GM19452 (cell line): ENCODE measurements around the gene AKAP7.

Experiments used
- ATAC-seq: cut with Tn5 transposase; IDR thresholded peaks from one replicate; pipeline ENCODE4 v1.9.1; 2021; ENCODE audit not compliant: unreplicated experiment

The AKAP7 gene

DNA sequence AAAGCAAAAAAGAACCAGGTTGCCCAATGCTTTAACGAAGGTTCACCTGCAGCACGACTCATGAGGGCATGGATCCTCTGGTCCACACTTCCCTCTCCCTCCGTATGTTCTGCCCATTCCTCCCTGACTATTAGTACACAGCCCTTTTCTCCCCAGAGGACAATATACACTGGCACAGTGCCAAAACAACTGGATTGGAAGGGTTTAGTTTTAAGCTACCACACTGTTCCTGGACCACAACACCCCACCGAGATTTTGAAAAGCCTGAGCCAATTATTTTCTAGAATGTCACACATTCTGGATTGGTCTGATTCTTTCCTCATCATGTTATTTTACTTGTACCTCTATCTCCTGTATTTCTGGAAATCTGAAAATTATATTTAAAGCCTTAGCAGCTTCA, 2.9 kb upstream of the AKAP7 start:
- no peak for ATAC-seq

DNA sequence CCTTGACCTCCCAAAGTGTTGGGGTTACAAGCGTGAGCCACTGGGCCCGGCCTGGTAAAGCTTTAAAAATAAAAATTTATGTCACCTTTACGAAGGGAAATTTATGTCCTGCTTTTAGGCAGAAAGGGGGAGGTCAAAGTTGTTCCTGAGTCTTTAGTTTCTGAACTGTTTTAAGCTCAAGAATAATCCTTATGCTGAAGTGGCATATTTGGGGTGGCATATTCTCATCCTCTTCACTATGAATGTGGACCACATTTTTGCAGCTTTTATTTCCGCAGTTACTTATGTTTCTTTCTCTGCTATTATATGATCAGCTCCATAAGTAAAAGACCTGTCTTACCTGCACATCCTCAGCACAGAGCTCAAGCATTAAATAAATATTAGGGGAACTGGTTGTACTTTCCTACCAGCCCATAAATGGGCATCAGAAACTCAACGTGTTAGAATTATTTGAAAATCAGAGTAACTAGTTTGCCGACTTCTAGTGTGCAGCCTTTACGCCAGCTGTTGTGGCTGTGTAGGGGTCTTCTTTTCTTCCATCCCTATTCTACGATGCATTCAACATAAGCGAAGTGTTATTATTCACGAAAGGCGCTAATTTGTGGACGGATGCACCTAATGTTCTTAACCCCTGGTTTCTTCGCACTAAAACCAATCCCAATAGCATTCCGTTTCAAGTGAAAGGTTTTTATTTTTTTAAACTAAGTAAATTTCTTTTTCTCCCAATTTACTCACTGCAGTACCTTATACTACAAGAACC, 867 bp upstream of the AKAP7 start:
- ATAC-seq, result no peak

DNA sequence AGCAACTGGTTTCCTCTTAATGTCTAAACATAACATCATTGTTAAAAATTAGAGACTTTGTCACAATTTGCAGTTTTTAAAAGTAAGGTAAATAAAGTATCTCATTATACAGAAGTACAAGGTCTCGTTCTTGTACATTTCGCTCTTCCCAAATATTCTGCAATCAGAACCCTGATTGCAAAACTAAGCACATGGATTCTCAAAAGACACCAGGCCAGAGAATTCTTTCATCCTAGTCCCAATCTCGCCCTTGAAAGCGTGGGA, 355 bp upstream of the AKAP7 start:
- ATAC-seq, result no peak

DNA sequence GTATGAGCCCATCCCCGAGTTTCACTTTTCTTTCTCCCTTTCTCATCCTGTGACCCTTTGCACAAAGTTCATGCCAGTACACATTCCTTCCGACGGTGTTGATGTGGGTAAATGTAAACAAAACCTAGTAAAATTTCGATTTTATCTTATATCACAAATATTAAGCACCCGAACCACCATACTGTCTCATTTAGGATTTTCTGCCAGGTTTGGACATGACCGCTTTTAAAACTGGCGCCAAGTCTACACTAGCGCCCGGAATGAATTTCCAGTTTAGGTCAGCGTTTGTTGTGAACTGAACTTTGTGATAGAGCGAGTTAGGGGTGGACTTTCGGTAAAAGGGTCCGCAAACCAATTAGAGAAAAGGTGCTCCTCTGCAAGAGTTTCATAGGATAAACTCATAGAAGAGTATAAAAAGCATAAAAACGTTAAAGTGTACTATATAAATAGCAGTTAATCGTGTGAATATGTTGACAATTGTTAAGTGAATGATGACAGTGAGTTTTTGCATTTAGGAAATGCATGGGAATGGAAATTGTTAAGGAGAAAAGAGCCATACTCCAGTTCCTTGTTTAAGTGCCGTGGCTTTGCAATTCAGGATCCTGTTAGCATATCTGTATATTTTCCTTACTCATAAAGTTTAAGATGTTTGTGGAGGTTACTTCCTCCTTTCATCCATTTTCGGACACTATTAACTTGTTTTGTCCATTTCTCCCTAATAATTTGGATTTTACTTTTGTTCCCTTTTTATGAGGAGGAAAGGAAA, 937 bp downstream of the AKAP7 start:
- ATAC-seq, result no peak

DNA sequence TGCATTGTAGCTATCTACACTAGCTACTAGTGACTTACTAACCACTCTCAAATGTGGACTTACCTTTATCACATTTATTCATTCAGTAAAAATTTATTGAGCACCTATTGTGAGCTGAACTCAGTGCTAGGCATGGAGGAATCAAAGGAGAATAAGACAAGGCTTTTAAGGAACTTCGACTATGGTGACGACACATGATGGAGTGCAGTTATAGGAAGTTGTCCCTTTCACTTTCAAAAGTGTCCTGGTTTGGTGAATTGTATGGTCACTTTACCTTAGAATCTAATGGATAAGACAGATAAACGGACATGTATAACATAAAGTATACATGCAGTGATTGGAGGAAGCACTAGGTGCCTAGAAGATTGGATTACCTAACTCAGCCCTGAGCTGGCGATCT, 4.3 kb downstream of the AKAP7 start:
- ATAC-seq, result no peak

DNA sequence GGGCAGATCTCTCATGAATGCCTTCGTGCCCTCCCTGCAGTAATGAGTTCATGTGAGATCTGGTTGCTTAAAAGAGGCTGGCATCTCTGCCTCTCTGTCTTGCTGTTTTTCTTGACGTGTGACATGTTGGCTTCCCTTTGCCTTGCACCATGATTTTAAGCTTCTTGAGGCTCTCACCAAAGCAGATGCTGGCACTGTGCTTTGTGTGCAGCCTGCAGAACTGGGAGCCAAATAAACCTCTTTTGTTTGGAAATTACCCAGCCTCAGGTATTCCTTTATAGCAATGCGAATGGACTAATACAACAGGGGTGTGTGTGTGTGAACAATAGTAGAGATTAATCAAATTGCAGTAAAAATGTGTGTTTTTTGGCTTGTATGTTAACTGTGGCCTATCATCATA, 8.1 kb downstream of the AKAP7 start:
- no peak for ATAC-seq

DNA sequence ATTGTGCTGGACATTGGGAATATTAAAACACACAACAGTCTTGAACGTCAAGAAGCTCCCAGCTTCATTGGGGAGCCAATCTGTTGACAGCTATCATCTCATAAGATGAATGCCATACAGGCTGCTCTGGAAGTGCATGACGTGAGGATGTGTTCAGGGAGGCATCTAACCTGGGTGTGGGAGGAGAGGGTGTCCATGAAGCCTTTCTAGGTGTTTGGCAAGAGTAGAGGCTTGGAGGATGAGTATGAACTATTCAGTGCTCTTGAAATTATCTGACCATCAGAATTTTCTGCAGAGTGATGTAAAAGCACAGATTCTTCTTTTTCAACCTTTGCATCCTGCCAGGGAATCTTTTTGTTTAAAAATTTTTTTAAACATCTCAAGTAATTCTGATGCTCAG, 11.6 kb downstream of the AKAP7 start:
- no peak for ATAC-seq

DNA sequence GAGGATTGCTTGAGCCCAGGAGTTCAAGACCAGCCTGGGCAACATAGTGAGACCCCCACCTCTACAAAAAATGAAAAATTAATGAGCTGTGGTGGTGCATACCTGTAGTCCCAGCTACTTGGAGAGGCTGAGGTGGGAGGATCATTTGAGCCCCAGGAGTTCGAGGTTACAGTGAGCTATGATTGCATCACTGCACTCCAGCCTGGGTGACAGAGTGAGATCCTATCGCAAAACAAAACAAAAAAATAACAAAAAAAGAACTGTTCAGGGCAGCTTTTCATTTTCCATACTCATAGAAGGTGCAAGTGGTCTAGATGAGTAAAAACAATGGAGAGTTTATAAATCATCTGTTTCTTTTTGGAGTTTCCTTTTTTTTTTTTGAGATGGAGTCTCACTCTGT, 21.1 kb downstream of the AKAP7 start:
- no peak for ATAC-seq

DNA sequence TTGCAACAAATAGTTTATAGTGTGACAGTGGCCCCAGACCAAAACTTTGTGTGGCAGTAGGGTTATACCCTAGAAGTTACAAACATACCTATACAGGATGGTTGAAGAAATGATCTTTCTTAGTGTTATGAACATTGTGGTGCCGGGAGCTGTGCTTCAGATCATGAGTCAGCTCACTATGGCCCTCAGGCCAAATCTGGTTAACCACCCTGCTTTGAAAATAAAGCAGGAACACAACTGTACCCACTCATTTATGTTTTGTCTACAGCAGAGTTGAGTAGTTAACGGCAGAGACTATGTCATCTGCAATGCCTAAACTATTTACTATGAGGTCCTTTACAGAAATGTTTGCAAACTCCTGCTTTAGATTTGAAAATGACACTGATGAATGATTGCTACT, 24.3 kb downstream of the AKAP7 start:
- no peak for ATAC-seq

DNA sequence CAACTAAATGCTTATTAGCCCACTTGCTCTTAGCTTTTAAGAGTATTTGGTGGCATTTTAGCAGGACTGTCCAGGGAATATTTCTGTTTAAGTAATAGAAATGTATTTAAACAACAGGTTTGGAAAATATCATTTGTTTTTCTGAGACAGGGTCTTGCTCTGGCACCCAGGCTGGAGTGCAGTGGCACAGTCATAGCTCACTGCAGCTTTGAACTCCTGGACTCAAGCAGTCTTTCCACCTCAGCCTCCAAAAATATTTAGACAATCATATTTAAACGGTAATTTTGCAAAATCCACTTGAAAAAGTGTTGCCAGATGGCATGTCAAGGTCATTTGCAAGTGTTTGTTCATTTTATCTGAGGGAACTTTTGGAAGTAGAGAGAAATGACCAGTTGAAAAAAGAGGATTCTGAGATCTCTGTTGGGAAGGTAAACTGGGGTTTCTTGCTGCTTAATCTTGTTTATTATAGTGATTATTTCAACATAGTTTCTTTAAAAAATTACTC, 25.0 kb downstream of the AKAP7 start:
- ATAC-seq, result no peak

DNA sequence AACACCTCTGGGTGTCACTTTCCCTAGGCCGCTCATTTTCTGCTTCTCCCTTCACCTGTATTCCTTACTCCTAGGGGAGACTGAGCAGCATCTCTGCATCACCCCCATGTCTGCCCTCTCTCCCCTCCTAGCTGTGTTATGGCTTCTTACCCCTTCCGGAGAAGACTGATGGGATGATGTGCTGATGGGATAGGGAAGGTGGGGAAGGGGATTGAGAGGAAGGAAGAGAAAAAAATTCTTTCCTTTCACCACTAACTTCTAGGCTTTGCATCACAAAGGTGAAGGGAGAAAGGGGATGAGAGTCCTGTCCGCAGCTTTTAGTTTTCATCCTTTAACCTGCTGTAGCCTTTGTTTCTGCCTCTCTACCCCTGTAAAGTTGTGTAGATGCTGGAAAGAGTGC, 26.7 kb downstream of the AKAP7 start:
- no peak for ATAC-seq

DNA sequence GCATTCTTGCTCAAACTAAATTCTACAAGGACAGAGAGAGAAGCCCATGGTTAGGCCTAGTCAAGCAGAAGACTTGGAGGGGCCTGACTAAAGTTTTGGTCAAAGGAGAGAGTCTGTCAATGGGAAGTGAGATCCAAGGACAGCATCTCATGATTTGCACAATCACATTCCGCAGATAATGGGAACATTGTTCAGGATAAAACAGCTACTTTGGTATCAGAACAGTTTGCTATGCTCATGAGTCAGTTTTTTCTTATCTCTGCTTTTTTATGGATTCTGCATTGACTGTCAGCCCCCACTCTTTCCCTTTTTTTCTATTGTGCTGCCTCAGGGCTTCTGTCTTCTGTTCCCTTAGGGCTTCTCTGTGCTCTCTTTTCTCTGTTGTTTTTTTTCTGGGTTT, 28.6 kb downstream of the AKAP7 start:
- ATAC-seq, result no peak

DNA sequence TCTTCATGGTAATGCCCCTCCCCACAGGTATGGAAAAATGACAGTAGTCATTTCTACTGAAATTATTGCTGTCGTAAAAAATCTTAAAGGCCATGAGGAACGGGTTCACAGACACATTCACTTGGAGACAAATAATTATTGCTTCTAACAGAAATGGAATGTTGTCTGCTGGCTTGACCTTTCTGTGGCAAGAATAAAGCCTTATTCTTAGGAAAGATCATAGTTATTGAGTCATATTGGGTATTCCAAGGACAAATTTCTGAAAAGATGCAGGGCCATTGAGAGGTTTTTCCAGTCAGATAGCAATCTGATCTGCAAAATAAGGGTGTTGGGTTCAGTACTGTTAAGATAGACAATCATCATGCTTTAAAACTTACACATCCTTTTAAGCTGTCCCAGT, 29.2 kb downstream of the AKAP7 start:
- no peak for ATAC-seq

DNA sequence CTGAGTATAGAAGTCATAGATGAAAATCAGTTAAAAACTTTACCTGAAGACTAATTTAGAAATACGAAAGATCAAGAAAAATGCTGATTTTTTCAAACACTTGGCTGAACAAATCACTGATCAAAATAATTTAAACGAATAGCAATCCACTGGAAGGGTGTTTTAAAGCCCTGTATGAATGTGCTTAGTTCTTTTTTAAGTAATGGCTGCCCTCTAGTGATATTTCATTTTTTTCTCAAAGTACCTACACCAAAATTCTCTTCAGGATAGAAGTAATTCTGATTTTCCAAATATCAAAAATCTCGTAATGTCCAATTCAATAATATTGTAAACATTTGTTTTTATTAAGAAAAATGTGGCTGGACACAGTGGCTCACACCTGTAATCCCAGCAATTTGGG, 32.5 kb downstream of the AKAP7 start:
- ATAC-seq, result no peak

DNA sequence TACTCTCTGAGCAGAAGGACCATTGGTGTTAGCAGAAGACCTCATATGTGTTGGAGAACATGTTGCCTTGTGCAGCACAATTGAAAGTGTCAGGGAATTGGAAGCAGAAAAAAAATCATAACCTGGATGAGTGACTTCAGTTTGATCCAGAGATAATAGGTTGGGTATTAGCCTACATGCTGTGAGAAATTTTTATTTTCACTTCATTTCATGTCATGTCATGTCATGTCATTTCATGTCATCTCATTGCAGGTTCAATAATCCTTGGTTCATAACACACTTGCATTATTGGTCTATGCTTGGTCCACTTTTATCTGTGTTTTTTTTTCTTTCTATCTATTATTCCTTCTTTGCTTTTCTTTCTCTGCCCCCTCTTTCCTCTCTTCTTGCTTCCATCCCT, 34.3 kb downstream of the AKAP7 start:
- no peak for ATAC-seq

DNA sequence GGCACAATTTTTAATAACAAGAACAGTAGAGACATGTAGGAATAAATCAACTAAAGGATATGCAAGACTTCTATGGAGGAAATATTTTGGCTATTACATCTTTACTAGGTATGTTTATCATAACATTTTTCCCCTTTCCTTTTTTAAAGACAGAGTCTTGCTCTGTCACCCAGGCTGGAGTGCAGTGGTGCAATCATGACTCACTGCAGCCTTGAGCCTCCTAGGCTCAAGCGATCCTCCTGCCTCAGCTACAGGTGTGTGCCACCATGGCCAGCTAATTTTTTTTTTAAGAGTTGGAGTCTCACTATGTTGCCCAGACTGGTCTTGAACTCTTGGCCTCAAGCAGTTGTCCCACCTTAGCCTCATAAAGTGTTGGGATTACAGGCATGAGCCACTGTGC, 37.0 kb downstream of the AKAP7 start:
- ATAC-seq, result no peak

DNA sequence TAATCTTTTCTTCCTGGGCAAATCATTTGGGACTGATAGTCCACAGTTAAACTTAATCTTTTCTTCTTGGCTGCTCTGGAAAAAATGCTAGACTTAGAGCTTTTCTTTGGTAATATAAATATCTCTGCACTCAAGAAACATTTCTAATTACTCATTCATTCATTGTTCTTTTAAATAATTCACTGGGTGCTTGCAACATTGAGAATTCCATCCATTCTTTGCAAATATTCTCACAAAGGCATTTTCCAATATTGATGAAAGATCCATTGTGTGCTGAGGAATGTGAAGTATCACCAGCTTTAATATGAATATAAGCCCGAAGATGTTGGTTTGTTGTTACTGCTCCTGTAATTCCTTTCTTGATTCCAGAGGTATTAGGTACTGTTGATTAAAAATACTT, 38.4 kb downstream of the AKAP7 start:
- no peak for ATAC-seq

DNA sequence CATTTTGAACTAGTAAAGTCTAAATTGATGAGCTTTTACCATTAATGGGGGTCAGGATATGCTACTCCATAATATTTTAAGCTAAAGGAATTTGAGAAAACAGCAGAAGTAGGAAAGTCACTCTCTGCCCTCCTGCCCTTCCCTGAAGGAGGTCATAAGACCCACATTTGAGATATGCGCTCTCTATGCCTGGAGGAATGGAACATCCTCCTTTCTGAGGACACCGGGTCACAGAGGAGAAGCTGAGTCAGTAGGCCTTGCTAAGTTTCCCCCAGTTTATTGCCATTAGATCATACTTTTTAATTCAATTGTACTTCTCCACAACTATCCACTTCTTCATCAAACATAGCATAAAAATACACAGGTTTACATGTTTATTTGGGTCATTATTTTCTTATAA, 40.3 kb downstream of the AKAP7 start:
- ATAC-seq, result no peak

DNA sequence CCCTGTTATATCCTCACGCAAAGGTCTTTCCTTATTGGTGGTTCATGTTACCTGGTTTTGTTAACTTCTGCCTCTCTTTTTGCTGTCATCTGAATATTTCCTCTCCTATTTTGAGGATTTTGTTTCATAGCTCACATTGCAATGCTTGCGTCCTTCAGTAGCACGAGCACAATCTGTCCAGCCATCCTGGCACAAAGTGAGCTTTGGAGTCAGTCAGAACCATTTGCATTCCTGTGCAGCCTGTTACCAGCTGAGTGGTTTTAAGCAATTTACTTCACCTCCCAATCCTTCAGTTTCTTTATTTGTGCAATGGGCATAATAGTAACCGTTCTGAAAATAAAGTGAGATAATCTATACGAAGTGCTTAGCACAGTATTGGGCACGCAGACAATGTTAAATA, 42.7 kb downstream of the AKAP7 start:
- ATAC-seq, result no peak

DNA sequence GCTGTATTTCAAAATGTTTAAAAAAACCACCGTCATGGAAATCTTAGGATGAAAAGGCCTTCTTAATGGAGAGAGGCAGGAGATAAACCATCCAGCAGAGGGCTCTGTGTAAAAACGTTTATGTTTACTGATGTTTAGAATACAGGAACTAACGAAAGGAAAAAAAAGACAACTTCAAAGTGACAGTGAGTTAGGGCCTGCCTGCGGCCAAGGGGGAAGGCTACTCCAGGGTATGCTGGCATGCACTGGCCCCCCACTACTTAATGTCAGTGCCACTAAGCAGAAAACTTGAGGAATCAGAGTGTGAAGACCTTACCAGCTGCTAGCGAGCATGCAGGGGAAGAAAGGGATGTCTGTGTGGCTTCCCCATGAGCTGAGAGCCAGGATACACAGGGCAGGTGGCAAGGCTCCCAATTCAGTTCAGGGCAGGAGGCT, 47.7 kb downstream of the AKAP7 start:
- ATAC-seq, result peak; percentile 49

DNA sequence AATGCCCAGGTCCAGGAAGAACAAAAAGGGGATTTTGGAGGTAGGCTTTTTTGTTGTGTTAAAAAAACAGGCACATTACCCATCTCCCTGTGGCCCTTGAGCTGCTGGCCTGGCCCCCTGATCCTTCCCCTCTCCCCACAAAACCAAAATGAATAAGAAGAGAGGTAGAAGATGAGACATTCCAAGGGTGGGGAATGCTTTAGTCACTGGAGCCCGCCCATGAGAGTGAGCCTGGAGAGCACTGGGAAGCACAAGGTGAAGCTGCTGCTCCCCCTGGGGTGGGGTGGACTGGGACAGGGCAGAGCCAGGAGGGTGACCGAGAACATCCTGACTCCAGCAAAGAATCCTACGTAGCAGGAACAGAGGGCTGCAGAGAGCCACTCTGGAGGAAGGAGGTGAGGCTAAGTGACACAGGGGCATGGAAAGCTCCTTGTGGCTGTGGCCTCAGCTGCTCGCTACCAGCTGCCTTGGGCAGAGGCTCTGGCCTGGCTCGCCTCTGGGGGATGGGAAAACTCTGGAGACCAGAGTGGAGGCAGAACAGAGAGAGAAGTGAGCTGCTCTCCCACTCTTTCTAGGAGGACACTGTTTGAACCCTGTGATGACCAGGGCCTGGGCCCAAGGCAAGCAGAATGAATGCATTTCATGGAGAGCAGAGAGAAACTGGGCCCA, 48.3 kb downstream of the AKAP7 start:
- no peak for ATAC-seq

DNA sequence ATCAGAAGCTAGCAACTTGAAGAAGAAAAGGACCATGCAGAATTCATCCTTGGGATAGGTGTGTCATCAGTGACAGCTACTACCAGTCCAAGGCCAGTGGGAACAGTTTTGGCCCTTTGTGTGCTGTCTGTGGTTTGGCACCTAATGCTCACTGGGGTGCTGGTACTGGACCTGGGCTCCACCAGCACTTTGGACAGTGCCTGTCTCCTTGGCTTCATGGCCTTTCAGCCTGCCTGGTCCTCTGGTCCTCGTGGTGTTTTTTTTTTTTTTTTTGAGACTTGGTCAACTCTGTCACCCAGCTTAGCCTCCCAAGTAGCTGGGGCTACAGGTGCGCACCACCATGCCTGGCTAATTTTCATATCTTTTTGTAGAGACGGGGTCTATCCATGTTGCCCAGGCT, 56.3 kb downstream of the AKAP7 start:
- no peak for ATAC-seq
